ENCODE data around the gene MROH8.
"Not testable (repeated sequence)": the region's sequence is repeated elsewhere in the genome, so short reads cannot be mapped to it uniquely, and the experiment has no call there.

MROH8 gene

DNA sequence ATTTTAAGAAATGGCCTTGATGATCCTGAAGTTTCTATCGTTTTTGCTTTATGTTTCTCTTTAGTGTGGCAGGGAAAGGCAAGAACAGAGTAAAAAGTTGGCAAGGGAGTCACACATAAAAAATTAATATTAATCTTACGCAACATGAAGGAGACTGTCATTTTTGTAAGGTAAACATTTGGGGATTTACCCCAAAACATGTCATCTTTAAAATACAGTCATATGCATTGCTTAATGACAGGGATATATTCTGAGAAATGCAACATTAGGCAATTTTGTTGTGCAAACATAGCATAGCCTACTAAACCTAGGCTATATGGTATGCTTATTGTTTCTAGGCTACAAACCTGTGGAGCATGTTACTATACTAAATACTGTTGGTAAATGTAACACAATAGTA is 88.9 kb downstream of the MROH8 start:
- DNase-seq (ENCODE audit: low spot score), result no peak

DNA sequence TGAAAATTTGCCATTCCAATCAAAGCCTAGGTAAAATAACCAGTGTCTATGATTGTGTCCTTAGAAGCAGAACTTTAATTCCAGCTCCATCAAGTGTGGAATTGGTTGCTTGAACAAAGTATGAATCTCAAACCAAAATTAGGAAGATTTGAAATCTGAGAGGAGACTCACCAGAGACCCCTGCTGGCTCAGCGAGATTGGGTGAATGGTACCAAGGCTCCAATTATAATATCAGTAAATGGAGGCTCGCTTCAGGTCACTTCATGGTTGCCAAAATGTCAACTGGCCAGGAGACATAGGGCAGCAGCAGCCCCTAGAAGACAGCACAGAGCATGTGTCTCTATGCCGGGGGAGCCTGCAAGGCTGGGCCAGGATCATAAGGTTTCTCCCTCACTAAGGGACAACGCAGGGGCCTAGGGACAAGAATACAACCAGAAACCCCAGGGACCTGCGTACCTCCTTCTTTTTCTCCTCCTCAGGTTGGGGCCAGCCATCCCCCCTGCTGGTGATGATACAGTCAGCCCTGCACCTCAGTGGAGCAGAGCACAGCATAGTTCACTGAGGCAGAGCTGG is 97.5 kb downstream of the MROH8 start:
- no peak for DNase-seq (ENCODE audit: low spot score)

DNA sequence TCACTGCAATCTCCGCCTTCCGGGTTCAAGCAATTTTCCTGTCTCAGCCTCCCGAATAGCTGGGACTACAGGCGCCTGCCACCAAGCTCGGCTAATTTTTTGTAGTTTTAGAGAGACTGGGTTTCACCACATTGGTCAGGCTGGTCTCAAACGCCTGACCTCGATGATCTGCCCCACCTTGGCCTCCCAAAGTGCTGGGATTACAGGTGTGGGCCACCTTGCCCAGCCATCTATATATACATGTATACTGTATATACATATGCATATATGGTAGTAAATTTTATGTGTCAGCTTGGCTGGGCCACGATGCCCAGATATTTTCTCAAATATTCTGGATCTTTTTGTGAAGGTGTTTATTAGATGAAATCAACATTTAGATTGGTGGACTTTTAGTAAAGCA is 102.3 kb downstream of the MROH8 start:
- no peak for DNase-seq (ENCODE audit: low spot score)

DNA sequence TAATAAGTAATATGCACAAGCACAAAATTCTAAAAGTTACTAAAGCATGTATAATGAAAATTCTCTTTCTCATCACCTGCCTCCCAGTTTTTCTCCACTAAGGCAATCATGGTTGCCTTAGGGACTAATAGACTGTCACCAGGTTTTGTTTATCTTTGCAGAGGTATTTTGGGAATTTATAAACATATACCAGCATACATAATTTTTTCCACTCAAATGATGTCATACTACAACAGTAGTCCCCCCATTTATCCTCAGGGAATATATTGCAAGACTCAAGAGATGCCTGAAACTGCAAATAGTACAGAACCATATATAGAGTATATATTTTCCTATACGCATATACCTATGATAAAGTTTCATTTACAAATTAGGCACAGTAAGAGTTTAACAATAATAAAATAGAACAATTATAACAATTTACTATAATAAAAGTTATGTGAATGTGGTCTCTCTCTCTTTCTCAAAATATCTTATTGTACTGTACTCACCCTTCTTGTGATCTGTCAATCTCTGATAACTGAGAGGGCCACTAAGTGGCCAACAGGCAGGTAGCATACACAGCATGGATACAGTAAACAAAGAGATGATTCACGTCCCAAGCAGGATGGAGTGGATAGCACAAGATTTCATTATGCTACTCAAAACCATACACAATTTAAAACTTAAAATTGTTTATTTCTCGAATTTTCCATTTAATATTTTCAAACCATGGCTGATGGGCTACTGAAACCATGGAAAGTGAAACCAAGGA is 103.2 kb downstream of the MROH8 start:
- DNase-seq (ENCODE audit: low spot score), result no peak

DNA sequence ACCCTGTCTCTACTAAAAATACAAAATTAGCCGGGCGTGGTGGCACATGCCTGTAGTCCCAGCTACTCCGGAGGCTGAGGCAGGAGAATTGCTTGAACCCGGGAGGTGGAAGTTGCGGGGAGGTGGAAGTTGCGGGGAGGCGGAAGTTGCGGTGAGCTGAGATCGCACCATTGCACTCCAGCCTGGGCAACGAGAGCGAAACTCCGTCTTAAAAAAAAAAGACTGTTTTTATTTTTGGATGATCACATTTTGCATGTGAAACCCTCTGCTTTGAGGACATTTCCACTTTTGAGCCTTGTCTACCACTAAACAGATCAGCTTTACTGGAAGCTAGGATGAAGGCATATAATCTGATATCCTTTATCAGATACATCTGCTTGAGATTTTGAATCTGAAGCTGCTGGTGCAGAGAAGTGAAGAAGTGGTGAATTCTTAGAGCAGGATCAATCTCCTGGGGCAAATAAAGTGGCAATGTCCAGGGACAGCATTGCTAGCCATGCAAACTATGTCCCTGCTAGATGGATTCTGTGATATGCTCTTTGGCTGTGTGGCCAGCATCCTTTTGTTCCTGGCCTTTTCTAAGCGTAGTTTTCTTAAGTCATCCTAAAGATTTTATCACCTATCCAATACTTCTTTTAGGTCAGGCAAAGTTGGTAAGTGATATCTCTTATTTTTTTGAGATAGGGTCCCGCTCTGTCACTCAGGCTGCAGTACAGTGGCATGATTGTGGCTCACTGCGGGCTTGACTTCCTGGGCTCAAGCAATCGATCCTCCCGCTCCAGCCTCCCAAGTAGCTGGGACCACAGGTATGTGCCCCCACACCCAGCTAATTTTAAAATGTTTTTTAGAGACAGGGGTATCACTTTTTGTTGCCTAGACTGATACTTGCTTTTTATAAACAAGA is 106.8 kb downstream of the MROH8 start:
- no peak for DNase-seq (ENCODE audit: low spot score)

DNA sequence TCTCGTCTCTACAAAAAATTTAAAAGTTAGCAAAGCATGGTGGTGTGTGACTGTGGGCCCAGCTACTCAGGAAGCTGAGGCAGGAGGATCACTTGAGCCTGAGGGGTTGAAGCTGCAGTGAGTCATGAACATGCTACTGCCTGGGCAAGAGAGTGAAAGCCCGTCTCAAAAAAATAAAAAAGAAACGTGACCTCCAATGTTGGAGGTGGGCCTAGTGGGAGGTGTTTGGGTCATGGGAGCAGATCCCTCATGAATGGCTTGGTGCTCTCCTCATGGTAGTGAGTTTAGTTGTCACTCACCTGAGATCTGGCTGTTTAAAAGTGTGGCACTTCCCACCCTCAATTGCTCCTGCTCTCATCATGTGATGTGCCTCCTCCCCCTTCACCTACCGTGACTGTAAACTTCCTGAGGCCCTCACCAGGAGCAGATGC is 107.9 kb downstream of the MROH8 start:
- no peak for DNase-seq (ENCODE audit: low spot score)

DNA sequence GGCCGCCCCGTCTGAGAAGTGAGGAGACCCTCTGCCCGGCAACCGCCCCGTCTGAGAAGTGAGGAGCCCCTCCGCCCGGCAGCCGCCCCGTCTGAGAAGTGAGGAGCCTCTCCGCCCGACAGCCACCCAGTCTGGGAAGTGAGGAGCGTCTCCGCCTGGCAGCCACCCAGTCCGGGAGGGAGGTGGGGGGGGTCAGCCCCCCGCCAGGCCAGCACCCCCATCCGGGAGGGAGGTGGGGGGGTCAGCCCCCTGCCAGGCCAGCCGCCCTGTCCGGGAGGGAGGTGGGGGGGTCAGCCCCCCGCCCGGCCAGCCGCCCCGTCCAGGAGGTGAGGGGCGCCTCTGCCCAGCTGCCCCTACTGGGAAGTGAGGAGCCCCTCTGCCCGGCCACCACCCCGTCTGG is 109.8 kb downstream of the MROH8 start:
- not testable (repeated sequence) for DNase-seq (ENCODE audit: low spot score)

DNA sequence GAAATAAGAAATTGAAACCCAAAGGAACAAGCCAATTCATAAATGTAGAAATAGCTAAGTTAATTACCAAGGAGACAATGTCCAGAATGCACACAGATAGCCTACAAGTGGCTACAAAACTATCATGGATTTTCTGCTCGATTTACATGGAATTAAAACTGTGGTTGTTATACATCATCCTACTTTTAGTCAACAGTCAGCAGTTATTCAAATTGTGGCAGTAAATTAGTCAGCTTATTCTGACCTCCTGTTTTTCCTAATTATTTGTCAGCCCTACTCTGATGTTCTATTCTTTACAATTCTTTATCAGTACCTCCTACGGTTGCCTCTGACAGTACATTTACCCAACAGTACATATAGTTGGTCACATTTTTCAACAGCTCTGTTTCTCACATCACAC is 113.2 kb downstream of the MROH8 start:
- DNase-seq (ENCODE audit: low spot score), result no peak

DNA sequence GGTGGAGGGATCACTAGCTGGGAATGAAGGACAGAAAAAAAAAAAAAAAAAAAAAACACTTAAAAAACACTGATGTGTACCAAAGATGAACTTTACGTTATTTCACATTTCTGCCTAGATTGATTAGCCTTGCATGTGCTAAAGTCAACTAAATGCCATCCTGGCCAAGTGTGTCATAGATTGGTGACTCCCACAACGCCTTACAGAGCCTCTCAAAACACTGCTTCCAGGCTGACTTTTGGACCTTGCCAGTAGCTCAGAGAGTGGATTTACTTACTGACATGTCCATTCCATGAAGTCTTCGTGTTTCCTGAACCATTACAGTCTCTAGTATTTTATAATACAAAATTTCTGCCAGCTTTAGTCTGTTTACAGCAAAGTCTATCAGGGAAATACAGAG is 124.1 kb downstream of the MROH8 start:
- DNase-seq (ENCODE audit: low spot score), result no peak

DNA sequence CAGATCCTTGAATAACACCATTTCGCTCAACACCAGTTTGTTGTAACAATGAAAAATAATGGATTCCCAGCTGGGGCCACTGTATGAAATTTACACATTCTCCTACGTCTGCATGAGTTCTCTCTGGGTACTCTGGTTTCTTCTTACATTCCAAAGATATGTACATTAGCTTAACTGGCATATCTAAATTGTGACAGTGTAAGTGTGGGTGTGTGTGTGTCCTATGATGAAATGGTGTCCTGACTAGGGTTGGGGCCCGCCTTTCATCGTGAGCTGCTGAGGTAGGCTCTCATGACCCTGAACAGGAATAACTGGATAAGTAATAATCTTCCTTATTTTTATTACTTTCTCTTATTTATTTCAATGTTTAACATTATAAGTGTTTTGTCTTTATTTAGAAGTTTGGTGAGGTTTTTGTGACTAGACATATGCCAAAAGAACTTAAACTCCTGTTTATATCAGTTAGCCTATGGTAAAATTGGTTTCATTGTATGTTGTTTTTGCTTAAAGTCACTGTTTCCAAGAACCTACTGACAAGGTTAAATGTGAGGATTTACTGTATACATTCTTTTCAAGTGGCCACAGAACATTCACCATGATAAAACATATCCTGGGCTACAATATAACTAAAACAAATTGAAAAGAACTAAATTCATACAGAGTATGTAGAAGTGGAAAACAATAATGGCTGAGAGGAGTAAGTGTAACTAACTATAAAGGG is 126.0 kb downstream of the MROH8 start:
- DNase-seq (ENCODE audit: low spot score), result no peak
